Body of pancreas (tissue), 4 donors: ENCODE data around the gene PHF23.

Experiments
- POLR2A ChIP-seq, 3 donors: fragments of 450-650 bp; IDR thresholded peaks; one replicate each; pipeline ENCODE4 v1.6.1; 2016; ENCODE audit warnings: antibody characterized with exemption in 3 of 3, mild to moderate bottlenecking in 2 of 3
- TF ChIP-seq, protein P1 (sequence below), 7 experiments: fragments of 450-650 bp in 4 of 7; fragments of 200-600 bp in 3 of 7; sonication (generic) in 3 of 7; IDR thresholded peaks; one replicate each; pipeline ENCODE4 v1.5.1; 2016 to 2019; ENCODE audit warnings: antibody characterized with exemption in 7 of 7

DNA sequence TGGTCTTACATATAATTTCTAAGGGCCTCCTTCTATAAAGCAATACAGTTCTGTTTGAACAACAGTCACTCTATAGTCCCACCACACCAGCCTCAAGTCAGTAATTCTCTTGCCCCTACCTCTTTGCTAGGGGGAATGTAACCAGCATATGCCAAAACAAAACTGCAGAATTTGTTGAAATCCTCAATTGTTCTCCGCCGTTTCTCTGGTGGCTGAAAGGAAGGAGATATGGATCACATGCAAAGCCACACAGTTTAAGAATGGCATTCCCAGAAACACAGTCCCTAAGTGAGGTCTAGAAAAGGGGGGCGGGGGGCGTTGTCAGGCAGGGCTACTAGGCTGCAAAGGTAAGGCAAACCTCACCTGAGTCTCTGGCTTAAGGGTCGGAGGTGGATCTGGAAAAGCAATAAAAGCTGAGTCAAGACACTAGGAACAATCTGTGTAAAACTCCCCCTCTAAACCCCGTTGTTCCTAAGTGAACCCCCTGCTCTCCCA is 1.9 kb downstream of the PHF23 start:
- TF ChIP-seq, protein P1, sequence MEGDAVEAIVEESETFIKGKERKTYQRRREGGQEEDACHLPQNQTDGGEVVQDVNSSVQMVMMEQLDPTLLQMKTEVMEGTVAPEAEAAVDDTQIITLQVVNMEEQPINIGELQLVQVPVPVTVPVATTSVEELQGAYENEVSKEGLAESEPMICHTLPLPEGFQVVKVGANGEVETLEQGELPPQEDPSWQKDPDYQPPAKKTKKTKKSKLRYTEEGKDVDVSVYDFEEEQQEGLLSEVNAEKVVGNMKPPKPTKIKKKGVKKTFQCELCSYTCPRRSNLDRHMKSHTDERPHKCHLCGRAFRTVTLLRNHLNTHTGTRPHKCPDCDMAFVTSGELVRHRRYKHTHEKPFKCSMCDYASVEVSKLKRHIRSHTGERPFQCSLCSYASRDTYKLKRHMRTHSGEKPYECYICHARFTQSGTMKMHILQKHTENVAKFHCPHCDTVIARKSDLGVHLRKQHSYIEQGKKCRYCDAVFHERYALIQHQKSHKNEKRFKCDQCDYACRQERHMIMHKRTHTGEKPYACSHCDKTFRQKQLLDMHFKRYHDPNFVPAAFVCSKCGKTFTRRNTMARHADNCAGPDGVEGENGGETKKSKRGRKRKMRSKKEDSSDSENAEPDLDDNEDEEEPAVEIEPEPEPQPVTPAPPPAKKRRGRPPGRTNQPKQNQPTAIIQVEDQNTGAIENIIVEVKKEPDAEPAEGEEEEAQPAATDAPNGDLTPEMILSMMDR (IDR thresholded peaks at IDR 0.05) = no peak
- peak in 2 of 3 donors; percentile 17 to 34 for TF ChIP-seq POLR2A (IDR thresholded peaks at IDR 0.05)
